ENCODE measurements around the gene ADCY2. TPM values are rescaled to one million over a fixed set of nuclear protein-coding genes. Genes with fewer than 3 reads are reported as not detected.

Gene ADCY2
- total and polyA plus RNA-seq, 9 of the 15 experiments (the other 6 are each of a cell fraction or from before 2014, with no cell fraction given): 0.01 to 0.15 (median 0.03) TPM; not detected in 5

DNA sequence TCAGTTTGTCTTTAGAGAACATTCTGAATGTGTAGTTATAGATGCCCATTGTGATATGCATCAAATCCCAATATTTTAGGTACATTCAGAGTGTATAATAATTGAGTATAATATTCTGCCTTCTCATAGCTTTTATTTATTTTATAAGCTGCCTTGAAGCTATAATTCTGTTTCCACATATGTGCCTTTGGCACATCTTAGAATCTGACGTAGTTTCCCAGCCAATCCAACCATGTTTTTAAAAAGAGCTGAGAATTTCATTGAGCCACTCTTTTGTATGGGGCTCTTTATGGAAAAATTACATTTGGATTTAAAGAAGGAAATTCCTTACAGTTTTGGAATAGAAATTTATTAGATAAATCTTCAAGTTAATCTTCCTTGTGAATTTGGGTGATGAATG is 65.4 kb downstream of the ADCY2 start:
- no peak overlapping the region for H3K4me3 ChIP-seq
- no peak overlapping the region for H3K27ac ChIP-seq (ENCODE audit: extremely low read depth, low read depth, low read length)
- no peaks in the 10 kb centered on the region for H3K4me1 ChIP-seq (replicated peaks in 1 of 2; ENCODE audit: control insufficient read depth in 2 of 2, insufficient read depth in 2 of 2, low read length in 2 of 2)
- FAIRE-seq: no peak
- BruUV-seq (replicated peaks): no TSS peak
- H3K36me3 ChIP-seq (ENCODE audit: control insufficient read depth, insufficient read depth, low read length): no peaks in the 10 kb centered on the region
- CTCF ChIA-PET (ENCODE audit: low intra/inter-chr PET ratio): no interaction called here
- H3K9ac ChIP-seq (ENCODE audit: insufficient read depth in 1 of 2, low read depth in 2 of 2, low read length in 2 of 2): no peak overlapping the region
- ATAC-seq: no peak
- H3K79me2 ChIP-seq (ENCODE audit: control insufficient read depth, insufficient read depth, low read length): no peaks in the 10 kb centered on the region
- POLR2A ChIA-PET: interaction anchor here (0.6 kb wide), 1 partner anchor 222 kb away, joined by 3 read pairs; no protein-coding TSS in a partner anchor
- no peaks in the 10 kb centered on the region for H3K27me3 ChIP-seq (ENCODE audit: control insufficient read depth in 2 of 2, insufficient read depth in 2 of 2, low read length in 2 of 2)
- H3K9me1 ChIP-seq (ENCODE audit: control insufficient read depth, insufficient read depth, low read length): no peaks in the 10 kb centered on the region
- 0% methylated on average over 1 of the region's 1 CpG for WGBS (ENCODE audit: insufficient coverage, low coverage, missing lambda C conversion rate)
- TF ChIP-seq, protein P1, sequence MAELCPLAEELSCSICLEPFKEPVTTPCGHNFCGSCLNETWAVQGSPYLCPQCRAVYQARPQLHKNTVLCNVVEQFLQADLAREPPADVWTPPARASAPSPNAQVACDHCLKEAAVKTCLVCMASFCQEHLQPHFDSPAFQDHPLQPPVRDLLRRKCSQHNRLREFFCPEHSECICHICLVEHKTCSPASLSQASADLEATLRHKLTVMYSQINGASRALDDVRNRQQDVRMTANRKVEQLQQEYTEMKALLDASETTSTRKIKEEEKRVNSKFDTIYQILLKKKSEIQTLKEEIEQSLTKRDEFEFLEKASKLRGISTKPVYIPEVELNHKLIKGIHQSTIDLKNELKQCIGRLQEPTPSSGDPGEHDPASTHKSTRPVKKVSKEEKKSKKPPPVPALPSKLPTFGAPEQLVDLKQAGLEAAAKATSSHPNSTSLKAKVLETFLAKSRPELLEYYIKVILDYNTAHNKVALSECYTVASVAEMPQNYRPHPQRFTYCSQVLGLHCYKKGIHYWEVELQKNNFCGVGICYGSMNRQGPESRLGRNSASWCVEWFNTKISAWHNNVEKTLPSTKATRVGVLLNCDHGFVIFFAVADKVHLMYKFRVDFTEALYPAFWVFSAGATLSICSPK (IDR thresholded peaks at IDR 0.05; ENCODE audit: borderline replicate concordance): no peak
- TF ChIP-seq ZNF696 (CRISPR knock-in tag; conservative IDR thresholded peaks at IDR 0.05) (no peak), ZBTB17 (CRISPR knock-in tag; IDR thresholded peaks at IDR 0.05) (no peak)
- in situ Hi-C loops (cut with MboI) (no loop called here), intact Hi-C loops (cut with micrococcal nuclease) (no loop called here)
- H3K9me3 ChIP-seq (replicated peaks; ENCODE audit: control insufficient read depth, insufficient read depth, low read depth, low read length): no peaks in the 10 kb centered on the region
- no peak overlapping the region for H3K4me2 ChIP-seq (ENCODE audit: insufficient read depth, low read length)
- DNase-seq (ENCODE audit: extremely low read depth in 1 of 4, low spot score in 3 of 4): no peak
- no peaks in the 10 kb centered on the region for H4K20me1 ChIP-seq (replicated peaks; ENCODE audit: control insufficient read depth, insufficient read depth, low read length)
- no peak overlapping the region for H2AFZ ChIP-seq (ENCODE audit: low read depth, low read length)

DNA sequence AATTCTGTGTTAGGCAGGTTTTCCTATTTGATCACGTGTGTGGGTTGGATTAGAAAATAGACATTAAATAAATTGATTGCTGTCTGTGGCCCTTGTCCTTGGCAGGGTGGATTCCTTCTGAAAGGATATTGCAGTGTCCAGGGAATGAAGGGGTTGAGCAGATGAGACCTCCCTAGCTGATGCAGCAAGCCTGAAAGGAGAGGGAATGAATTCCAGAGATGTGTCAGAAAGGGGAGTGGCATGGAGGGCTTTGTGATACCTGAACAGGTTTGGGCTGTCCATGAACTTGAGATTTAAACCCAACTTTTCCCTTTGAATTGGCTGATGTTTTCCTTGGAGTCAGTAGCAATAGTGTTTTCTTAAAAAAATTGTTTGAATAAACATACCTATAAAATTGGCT is 66.8 kb downstream of the ADCY2 start:
- Histone ChIP-seq H3K4me3 (no peak overlapping the region), H3K9me1 (ENCODE audit: control insufficient read depth, insufficient read depth, low read length) (no peaks in the 10 kb centered on the region), H2AFZ (ENCODE audit: low read depth, low read length) (no peak overlapping the region), H4K20me1 (replicated peaks; ENCODE audit: control insufficient read depth, insufficient read depth, low read length) (no peaks in the 10 kb centered on the region), H3K4me1 (replicated peaks in 1 of 2; ENCODE audit: control insufficient read depth in 2 of 2, insufficient read depth in 2 of 2, low read length in 2 of 2) (no peaks in the 10 kb centered on the region), H3K79me2 (ENCODE audit: control insufficient read depth, insufficient read depth, low read length) (no peaks in the 10 kb centered on the region), H3K9ac (ENCODE audit: insufficient read depth in 1 of 2, low read depth in 2 of 2, low read length in 2 of 2) (no peak overlapping the region), H3K36me3 (ENCODE audit: control insufficient read depth, insufficient read depth, low read length) (no peaks in the 10 kb centered on the region), H3K4me2 (ENCODE audit: insufficient read depth, low read length) (no peak overlapping the region), H3K27ac (ENCODE audit: extremely low read depth, low read depth, low read length) (no peak overlapping the region), H3K9me3 (replicated peaks; ENCODE audit: control insufficient read depth, insufficient read depth, low read depth, low read length) (no peaks in the 10 kb centered on the region), H3K27me3 (ENCODE audit: control insufficient read depth in 2 of 2, insufficient read depth in 2 of 2, low read length in 2 of 2) (no peaks in the 10 kb centered on the region)
- 0% methylated on average over 1 of the region's 1 CpG for WGBS (ENCODE audit: insufficient coverage, low coverage, missing lambda C conversion rate)
- in situ Hi-C loops (cut with MboI) (no loop called here), intact Hi-C loops (cut with micrococcal nuclease) (no loop called here)
- no peak for ATAC-seq
- ChIA-PET CTCF (ENCODE audit: low intra/inter-chr PET ratio) (no interaction called here), POLR2A (no interaction called here)
- DNase-seq (ENCODE audit: extremely low read depth in 1 of 4, low spot score in 3 of 4): no peak
- TF ChIP-seq NFIX (CRISPR knock-in tag; IDR thresholded peaks at IDR 0.05; ENCODE audit: low read depth): no peak
- BruUV-seq (replicated peaks): no TSS peak
- no peak for FAIRE-seq

Measured in K562 (cell line).